T1000 (cell line): ENCODE results near the gene LRP1B.

ENCODE experiments used
- DNase-seq: peaks from one replicate; lab custom pipeline; 2025; ENCODE audit warnings: mixed read lengths; lab: John Stamatoyannopoulos, UW

LRP1B gene

DNA sequence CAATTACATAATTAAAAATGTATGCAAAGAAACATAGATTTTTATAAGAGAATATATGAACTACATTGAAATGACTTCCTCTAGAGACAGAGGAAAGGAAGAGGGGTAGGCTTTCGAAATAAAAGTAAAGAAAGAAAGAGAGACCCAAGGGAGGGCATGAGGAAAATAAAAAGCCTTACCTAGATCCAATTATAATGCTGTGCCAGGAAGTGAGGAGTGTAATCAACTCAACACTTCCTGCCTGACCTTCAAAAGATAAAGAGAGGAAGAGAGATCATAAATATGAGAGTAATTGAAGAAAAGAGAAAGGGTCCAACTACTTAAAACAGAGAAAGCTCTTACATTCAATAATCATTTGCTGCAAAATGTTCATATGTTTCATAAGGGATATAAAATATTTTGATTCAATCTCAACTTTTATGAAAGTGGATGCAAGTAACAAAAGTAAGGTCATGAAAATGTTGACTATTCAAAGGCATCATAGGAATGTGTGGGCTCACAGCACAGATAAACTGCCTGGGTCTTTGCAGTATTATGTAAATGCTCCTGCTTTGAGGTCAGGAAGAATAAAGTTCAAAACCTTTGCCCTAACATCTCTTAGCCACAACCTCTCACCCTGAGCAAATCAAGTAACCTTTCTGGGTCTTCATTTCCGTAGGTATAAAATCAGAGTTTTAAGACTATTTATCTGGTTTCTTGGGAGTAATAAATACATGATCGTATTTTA lies 1237.7 kb downstream of the LRP1B start:
- DNase-seq, result no peak

DNA sequence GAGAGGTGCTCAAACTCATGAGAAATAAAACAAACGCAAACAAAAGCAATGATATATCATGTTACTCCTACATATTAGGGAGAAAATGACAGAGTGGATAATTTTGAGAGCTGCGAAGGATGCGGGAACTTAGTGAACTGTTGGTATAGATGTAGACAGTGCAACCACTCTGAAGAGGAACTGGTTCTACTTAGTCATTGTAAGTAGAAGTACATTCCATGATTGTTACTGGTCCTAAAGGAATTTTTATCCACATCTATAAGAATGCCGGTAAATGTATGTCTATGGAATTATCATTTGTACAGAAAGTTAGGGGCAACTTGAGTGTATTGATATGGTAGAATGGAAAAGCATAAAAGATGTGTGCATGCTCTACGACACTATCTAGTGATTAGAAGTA lies 1238.4 kb downstream of the LRP1B start:
- no peak for DNase-seq

DNA sequence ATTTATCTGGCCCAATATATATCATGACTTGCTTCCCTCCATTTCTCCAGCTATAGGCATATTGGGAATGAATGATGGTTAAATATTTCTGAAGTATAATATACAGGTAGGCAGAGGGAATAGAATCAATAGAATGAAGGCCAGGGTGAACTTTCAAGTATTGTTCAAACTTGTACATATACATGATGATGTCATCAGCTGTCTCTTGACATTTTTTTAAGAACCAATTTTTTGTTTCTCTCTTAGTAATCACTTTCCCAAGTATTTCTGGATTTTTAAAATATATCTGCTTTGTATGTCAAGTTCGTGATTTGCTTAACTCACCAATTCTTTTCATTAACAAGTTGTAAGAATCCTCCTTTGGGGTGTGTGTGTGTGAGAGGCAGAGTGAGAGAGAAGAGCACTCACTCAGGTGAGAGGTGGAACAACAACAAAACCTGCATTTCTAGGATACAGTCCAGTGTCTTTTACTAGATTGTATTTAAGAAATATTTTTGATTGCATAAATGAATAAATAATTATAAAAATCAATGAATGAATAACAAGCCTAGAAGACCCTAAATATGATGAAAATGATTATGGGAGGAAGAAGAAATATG lies 1239.1 kb downstream of the LRP1B start:
- no peak for DNase-seq

DNA sequence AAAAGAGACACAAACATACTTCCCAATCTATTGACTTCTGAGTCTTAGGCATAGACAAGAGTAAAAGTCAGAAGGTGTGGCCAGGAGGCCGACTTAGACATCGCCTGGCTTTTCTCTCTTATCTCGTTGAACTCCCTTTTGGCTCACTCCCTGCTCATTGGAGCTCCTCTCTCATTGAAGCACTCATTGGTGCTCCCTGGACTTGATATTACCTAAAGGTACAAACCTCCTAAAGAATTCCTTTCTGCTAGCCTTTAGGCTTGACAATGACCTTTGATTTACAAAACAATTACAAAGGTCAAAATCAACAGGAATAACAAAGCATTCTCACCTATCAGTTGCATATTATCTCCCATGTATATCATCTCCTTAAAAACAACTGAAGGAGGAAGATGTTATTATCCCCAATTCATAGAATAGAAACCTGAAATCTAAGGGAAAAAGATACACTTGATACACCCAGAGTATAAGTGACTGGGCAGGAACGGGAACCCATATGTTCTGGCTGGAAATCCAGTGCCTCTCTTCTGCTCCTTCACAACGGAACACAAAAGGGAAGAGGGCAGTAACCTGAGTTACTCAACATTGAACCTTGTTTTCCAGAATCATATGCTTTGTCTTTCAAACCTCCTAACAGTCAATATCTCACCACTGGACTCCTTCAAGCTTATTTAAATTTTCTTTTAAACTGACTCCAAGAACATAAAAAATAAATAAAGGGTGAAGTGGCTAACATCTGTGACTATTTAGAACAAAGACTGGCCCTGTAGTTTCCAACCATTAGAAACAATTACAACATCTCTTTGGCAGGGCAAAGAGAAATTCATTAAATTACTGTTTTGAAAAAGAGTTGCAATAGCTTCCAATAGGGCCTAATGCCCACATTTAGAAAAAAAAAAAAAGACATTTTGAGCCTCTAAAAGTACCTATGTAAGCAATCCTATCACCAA lies 1247.9 kb downstream of the LRP1B start:
- DNase-seq, result no peak

DNA sequence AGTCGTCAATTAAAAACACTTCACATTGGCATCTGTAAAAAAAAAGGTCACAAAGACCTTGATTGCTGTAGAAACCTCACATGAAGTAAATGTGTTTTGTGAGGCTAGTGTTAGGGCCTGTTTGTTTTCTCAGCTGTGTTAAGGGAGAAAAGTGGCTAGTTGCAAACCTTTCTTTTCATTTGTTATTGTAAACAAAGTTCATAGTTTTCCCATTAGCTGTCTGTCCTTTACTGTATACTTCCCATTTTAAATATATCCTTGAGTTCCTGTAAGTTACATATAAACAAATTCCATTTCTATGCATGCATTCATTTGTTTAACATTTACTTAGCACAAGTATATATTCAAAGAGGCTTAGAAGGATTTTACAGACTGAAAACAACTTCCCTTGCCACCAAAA lies 1250.2 kb downstream of the LRP1B start:
- DNase-seq, result no peak

DNA sequence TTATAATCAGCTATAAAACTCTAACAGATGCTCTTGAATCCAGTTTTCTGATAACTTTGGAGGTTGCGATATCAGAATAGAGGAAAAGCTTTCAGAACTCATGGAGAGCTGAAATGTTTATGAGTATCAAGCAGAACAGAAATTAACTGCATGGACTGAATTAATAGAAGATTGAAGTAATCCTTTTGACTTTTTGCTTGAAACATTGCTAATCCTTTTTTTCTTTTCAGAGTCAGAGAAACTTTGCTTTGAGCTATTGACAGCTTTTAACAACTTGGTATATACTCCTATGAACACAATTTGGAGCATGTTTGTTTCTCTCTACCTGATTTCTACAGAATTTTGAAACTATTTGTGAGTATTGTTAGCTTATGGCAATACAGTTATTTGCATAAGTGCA lies 1254.8 kb downstream of the LRP1B start:
- DNase-seq, result no peak

DNA sequence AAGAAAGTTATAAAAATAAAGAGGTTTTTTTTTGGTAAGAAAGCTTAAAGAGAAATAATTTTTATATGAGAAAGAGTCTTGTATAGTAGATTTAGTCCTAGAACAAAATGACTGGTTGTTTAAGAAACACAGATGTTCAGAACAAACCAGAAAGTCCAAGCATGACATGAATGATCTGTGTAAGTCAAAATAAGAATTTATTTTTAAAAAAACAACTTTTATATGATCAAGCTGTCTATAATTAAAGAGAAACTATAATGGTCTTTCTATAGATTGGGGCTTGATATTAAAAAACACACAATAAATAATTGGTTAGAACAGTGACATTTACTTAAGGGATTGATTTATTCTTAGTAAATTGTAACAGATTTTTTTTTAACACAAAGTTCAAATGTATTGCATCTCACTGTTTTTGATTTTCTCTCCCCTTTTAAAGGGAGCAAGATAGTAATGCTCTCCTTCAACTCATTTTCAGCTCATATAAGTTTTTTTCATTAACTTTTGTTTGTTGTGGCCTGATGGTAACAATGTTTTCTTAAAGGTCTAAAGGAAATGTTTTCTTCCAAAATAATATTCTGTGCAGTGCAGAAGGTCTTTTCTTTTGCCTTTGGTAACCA lies 1256.8 kb downstream of the LRP1B start:
- DNase-seq, result no peak

DNA sequence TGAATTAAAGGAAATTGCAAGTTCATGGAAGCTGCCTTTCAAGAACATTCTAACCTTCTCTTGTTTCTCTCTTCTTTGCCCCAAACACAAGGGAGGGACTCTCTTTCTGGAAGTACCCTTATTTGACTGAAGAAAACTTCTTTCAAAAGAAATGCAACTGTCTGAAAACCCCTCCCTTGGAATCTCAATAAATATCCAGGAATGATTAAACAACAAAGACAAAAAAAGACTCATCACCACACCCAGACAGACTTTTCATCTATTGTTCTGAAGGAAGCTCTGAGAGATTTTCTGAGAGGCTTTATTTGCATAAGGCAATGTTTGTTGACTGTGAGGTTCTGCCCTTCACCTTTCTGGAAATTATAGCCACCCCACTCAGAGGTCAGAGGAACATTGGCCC lies 1260.9 kb downstream of the LRP1B start:
- no peak for DNase-seq

DNA sequence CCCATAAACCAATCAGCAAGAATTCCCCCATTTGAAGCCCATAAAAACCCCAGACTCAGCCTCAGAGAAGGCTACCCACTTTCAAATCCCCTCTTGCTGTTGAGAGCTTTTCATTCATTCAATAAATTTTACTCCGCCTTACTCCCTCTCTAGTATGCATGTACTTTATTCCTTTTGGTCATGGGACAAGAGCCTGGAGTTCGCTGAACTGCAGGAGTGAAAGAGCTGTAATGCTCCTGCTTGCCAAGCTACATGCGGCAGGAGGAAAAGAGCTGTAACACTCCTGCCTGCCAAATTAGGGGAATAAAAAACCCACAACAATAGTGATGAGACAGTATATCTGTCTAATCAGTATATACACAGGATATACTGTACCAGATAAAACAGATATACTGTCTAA lies 1261.7 kb downstream of the LRP1B start:
- DNase-seq, result no peak

DNA sequence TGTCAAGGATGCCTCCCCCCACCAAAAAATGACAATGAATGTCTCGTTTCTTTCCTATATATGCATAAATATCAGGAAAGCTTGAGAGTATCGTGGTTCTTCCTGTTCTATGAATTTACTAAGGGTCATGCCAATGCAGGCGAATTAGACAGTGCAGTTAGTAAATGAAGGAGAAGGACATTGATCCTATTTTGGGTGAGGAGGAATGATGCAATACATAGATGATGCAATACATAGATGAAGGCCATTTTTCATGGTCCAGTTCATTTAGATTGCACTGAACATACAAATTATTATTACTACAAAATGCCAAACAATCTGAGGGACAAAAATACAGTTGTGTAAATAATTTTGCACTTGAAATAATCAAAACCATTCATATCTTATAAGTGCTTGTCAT lies 1265.0 kb downstream of the LRP1B start:
- no peak for DNase-seq

DNA sequence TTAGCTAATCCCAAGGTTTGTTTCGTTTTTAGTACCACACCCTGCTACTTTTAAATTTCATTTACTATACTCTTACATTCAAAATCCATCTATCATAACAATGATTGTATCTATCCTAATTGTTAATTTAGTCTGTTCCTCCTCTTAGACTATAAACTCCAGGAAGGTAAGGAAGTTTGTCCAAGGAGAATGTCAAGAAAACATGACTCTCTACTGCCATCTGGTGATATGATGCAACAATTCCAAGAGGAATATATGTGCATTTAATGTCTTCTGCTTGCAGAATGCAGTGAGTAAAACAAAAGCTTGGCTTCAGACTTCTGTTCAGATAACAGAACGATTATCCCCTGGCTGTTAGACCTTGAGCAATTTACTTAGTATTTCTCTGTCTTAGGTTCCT lies 1267.1 kb downstream of the LRP1B start:
- no peak for DNase-seq

DNA sequence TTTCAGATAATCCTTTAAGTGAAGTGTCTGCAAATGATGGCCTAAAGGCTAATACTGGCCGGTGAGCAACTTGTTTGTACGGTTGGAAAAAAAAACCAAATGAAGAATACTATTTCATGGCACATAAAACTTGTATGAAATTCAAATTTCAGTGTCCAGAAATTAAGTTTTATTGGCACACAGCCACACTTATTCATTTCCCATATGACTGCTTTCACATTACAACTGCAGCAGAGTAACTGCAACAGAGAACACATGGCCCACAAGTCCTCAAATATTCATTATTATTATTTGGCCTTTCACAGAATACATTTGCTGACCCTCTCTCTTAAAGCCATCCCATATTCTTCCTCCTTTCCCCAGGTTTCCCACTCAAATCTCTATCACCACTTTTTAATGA lies 1268.6 kb downstream of the LRP1B start:
- no peak for DNase-seq

DNA sequence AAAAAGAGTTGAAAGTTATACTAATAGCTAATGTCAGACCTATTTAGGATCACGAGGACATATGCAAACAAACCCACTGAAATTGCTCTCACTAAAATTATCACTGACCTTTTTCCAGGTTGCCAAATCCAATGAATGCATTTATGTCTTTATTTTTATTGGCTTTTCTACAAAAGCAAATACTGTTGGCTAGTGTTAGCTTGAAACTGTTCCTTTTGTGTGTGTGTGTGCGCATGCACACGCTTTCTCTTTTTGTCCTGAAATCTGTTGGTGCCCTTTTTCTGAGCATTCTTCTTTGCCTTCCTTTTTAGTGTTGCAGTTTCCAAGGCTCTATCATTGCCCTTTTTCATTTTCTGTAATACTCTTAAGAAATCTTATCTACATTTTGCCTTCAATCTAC lies 1269.2 kb downstream of the LRP1B start:
- DNase-seq, result no peak

DNA sequence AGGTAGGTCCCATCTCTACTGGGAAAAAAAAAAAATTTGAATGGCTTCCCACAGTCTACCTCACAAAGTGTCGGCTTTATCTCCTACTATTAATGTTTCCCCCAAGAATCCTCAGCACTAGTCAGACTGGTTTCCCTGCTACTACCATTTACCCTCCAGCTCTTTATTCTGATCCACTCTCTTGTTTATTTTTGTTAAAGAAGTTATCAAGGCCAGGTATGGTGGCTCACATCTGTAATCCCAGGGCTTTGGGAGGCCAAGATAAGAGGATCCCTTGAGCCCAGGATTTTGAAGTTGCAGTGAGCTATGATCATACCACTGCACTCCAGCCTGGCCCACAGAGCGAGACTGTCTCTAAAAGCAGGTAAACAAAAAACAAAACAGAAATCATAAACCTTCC lies 1275.3 kb downstream of the LRP1B start:
- DNase-seq, result no peak

DNA sequence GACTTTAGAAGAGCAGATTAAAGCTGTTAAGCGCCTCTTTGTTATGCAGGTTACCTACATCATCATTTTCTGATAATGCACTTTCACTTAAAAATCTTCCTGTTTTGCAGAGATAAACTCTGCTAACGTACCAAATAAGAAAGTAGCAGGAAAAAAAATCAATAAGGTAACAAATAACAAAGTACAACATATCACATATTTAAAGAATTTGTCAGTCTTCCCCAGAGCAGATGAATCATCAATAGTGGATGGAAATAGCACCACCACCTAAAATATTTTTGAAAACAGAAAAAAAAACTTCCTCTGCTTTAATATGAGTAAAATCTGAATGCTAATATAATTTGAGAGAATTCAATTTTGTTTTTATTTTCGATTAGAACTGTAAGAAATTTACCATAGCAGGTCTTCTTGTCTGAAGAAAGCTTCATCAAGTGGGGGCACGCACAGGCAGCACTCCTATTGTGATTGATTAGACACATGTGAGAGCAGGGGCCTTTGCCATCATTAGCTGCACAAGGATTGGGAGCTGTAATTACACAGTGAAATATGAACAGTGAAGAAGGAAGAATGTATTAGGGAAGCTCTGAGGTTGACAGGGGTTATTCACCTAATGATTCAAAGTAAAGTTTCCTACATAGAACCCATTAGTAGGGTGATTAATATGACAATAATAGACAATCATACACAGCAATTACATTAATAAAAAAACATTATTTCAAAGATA lies 1279.4 kb downstream of the LRP1B start:
- DNase-seq, result no peak

DNA sequence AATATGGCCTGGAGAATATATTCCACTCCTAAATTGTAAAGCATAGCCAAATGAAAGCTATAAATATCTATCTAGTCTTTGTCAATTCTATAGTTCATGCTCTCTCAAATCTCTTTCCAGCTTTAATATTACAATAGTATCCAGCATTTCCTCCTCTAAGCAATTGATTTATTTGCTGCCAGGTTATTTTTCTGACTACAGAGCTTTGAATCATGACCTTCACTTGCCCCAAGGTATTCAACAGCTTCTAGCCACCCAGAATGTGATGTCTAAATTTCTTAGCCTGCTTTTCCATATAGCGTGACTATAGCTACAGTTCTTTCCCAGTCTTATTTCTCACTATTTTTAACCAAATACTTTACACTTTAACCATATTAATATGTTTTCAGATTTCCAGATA lies 1287.6 kb downstream of the LRP1B start:
- no peak for DNase-seq

DNA sequence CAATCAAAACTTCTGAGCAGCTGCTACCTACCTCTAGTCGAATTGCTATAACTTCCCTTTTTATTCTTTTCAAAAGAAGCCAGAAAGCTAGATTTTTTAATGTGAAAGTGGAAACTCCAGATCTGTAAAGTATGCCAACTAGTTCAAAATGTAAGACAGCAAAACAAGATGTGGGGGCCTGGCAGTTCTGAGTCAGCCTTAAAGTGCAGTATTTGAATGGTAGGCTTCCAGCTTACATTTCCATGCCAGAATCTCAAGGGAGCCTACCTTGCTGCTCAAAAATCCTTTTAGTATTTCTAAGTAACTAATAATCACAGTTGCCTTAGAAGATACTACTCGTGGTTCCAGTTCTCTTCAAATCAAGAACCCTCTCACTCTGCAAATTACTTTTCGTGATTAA lies 1288.7 kb downstream of the LRP1B start:
- DNase-seq, result no peak

DNA sequence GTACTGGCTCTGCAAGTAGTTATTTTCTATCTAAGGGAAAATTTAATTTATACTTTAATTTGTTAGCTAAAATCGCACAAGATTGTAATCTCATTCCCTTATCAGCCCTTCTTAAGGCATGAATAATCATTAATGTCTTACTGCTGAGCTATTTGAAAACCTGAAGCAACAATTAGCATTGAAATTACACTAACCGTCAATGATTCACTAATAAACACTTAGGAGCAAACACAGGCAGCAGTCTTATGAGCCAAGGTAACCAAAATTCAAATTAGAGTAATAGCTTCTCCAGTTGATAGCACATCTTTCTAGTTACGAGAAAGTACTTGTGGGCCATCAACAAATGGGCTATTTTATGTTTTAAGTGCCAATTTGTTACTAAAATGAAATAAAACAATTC lies 1289.7 kb downstream of the LRP1B start:
- DNase-seq, result no peak

DNA sequence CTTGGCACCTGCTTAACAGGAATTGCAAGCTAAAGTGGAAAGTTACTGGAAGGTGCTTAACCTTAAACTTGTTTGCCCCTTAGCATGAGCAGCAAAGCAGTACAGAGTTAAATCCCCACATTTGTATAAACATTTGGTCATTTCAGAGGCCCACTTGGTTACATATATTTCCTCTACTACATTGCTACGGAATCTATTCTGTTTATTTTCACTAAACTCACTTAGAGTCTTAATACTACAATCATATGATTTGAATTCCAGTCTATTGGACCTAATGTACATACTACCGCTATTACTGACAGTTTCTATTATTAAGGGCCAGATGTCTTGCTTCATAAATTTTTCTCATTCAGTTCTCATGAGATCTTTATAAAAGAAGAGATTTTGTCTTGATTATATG lies 1294.0 kb downstream of the LRP1B start:
- DNase-seq, result no peak

DNA sequence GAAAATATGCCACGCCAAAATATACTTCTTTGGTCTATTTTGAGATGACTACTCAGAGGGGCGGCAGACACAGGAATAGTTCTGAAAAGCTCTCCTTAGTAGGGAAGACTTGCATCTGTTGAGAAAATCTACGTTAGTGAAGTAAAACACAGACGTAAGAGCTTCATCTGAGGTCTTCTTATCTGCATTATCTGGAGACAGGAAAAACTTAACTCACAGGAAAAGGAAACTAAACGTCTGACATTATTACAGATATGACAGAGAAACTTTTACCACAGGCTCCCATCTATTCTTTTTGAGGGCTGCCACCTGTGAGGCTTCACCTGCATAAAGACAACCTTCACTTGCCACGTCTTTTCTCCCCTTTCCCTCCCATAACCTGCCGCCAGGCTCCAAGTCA lies 1295.7 kb downstream of the LRP1B start:
- DNase-seq, result no peak

DNA sequence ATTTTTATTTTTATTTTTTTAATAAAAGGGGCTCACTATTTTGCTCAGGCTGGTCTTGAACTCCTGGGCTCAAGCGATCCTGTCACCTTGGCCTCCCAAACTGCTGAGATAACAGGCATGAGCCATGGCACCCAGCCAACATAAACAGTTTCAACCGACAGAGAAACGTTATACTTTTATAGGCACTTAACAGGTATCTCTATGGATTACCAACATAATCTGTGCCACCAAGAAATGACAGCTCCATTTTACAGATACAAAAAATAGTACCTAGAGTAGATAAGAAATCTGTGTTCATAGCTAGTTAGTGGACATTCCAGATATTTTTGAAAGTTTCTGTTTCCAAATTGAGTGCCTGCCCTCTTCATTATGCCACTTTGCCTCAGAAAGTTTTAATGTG lies 1316.7 kb downstream of the LRP1B start:
- no peak for DNase-seq

DNA sequence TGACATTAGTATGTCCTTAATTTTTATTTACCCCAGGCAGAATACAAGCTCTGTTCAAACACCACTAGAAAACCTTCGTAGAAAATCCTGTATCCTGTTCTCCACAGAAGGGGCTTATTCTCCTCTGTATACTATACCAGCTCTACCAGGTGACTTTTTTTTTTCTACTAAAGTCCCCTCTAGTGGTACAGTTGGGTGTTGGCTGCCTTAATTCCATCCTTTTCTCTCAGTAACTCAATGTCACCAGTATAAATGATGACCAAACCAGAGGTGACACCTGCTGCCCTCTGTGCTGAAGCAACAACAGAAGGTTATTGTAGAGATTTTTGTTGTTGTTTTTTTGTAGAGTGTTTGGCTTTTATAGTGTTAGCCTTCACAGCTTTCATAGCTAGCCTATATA lies 1322.0 kb downstream of the LRP1B start:
- DNase-seq, result no peak
